ENCODE results near the gene PRB4.
"Not testable (repeated sequence)": the region's sequence is repeated elsewhere in the genome, so short reads cannot be mapped to it uniquely, and the experiment has no call there.

PRB4 gene

DNA sequence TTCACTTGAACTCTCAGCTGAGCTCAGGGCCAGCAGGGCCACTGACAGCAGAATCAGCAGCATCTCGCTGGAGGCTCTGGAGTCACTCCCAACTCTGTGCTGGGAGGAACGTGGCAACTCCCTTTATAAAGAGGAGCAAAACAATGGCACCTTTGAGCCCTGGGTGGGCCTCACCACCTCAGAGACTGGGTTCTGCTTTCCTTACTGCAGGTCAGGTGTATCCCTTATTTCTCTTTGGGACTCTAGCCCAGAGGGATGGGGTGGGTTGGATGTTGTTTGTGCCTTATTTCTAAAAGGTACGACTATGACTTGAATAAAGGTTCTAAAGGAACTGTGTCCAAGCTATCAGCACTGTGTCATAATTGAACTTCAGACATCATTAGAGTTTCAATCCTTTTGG, at the start of gene PRB4:
Gene PRB4 (minus strand): TSS at position 101 of the 400 bp plus-strand sequence. CDS start 38 bp downstream, at position 63.
- no peak for DNase-seq

DNA sequence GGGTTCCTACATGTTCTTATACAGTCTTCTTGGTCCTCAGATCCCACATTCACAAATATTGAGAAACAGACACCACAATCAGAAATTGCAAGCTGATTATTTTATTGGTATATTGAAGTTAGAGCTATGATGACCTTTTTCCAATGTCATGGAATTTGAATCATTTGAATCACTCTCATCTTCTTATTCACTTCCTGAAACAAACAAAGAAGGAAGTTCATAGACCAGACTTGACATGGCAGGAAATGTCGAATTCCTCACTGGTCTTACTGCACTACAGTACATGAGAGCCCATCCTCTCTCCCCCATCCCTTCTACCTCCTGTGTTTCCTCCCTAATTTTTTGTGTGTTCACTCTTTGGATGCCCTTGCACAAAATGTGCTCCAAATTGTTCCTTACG, 41.5 kb upstream of the PRB4 start:
- DNase-seq: not testable (repeated sequence)

- no peak for DNase-seq
These were observed 38.2 kb upstream of the PRB4 start for GRCh38 chr12:11348439-11348838.

GRCh38 chr12:11347810-11348209, 37.6 kb upstream of the PRB4 start:
- no peak for DNase-seq

GRCh38 chr12:11344500-11344899, 34.3 kb upstream of the PRB4 start:
- DNase-seq: no peak

- DNase-seq: no peak
These were observed 14.2 kb upstream of the PRB4 start for GRCh38 chr12:11324426-11324825.

DNA sequence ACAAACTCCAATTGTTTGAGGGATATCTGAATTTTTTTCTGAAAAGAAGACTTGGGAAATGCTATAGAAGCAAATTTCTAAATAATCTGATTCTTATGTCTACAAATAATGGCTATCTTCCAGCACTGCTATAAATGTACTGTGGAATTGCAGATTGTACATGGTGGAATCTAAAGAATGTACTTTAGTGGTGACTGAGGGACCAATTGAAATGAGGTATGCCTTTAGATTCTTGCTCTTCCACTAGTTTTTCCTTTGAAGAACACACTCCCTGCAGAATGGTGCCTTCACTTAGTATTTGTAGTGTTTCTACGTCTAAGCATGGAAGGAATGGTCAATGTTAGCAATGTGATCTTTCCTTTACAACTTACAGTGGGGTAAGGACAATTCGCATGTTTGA, 11.7 kb upstream of the PRB4 start:
- no peak for DNase-seq

GRCh38 chr12:11307143-11307542, 3.1 kb downstream of the PRB4 start:
- DNase-seq: no peak

DNA sequence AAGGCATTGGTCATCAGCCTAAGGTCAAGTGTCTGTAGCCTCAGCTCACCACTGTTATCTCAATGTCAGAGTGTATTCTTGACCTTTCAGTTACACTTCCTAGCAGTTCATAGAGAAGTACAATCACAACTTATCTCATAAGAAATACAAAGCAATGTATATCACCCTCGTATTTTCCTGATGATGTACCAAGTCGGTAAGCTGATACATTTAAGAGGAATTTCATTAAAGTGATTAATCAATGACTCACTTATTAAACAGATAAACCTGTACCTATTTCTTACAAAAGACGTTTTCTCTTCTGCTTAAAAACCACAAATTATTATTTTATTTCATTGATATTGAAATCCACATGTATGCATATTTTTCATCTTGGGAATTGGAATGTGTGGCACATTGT, 36.8 kb downstream of the PRB4 start:
- no peak for DNase-seq

DNA sequence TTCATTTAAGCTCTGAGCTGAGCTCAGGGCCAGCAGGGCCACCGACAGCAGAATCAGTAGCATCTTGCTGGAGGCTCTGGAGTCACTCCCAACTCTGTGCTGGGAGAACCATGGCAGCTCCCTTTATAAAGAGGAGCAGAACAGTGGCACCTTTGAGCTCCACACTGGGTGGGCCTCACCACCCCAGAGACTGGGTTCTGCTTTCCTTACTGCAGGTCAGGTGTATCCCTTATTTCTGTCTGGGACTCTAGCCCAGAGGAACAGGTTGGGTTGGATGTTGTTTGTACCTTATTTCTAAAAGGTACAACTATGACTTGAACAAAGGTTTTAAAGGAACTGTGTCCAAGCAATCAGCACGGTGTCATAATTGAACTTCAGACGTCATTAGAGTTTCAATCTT, 40.6 kb downstream of the PRB4 start, which contains the start of gene PRB3:
Gene PRB3 (minus strand): TSS at position 101 of the 400 bp plus-strand sequence. CDS start 38 bp downstream, at position 63.
- DNase-seq: no peak

DNA sequence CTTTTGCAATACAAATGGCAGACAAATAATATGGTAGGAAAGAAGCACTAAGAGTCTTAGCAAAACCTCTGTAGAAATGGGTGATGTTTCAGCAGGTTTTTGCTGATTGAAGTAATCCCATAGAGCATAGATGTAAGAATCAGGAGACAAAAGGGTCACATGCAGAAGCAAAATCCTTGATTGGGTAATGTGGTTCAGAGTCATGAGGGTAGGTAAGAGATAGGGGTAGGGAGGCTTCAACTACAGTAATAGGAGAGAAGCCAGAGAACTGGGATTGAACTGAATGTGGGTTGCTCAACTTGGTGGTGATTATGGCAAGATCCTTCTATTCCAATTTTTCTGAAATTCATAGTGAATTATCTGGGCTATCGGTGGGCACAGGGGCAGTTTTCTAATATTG, 45.7 kb downstream of the PRB4 start:
- DNase-seq: no peak

All from eye (tissue), 1 donor.